CD14-positive monocyte (primary cell): ENCODE data around the gene MADD. TPM values are rescaled to one million over a fixed set of nuclear protein-coding genes. Genes with fewer than 3 reads are reported as not detected.
A peak's percentile ranks its signal among the peaks of the same experiment; 100 is the strongest.

Experiments
- DNase-seq, 3 donors: peaks; one replicate each; pipeline ENCODE4 v3.0.0-alpha.2; 2011 to 2022
- H2AFZ ChIP-seq: 2 replicates; pipeline ENCODE4 v1.6.0; 2012; ENCODE audit warnings: mild to moderate bottlenecking, low read depth, low read length, inconsistent platforms; ENCODE audit not compliant: insufficient read depth, poor library complexity, severe bottlenecking
- H3K27ac ChIP-seq, 2 donors: 1 replicate in 1 of 2; 2 replicates in 1 of 2; pipeline ENCODE4 v1.5.1; 2012 to 2013; ENCODE audit warnings: low read length in 2 of 2, control low read depth in 1 of 2, inconsistent platforms in 1 of 2, low read depth in 1 of 2, mild to moderate bottlenecking in 1 of 2
- H3K27me3 ChIP-seq, 2 donors: one replicate each; pipeline versions ENCODE4 v1.6.0 to v1.6.1; 2011 to 2013; ENCODE audit warnings: low read length in 2 of 2; ENCODE audit not compliant: control insufficient read depth in 2 of 2, insufficient read depth in 2 of 2
- H3K36me3 ChIP-seq, 2 donors: replicated peaks in 1 of 2; 1 replicate in 1 of 2; 2 replicates in 1 of 2; pipeline versions ENCODE4 v1.5.1 to v1.6.1; 2012 to 2013; ENCODE audit warnings: low read length in 2 of 2, control low read depth in 1 of 2, inconsistent platforms in 1 of 2, mild to moderate bottlenecking in 1 of 2; ENCODE audit not compliant: insufficient read depth in 2 of 2, control insufficient read depth in 1 of 2
- H3K4me1 ChIP-seq, 2 donors: 1 replicate in 1 of 2; 2 replicates in 1 of 2; pipeline versions ENCODE4 v1.5.1 to v1.6.1; 2012 to 2013; ENCODE audit warnings: low read length in 2 of 2, control low read depth in 1 of 2, inconsistent platforms in 1 of 2, mild to moderate bottlenecking in 1 of 2, moderate library complexity in 1 of 2; ENCODE audit not compliant: insufficient read depth in 2 of 2, control insufficient read depth in 1 of 2
- H3K4me2 ChIP-seq: replicated peaks from 2 replicates; pipeline ENCODE3; 2012; ENCODE audit warnings: low read length, moderate library complexity, mild to moderate bottlenecking; ENCODE audit not compliant: poor library complexity, severe bottlenecking; ENCODE audit errors: extremely low read depth
- H3K4me3 ChIP-seq, 3 experiments: fragments of 200-600 bp in 1 of 3; sonication (generic) in 1 of 3; replicated peaks in 1 of 3; 1 replicate in 2 of 3; 2 replicates in 1 of 3; pipeline ENCODE4 v1.5.1; 2011 to 2013; ENCODE audit warnings: low read length in 3 of 3, mild to moderate bottlenecking in 3 of 3, control low read depth in 2 of 3, low read depth in 2 of 3, inconsistent platforms in 1 of 3, moderate library complexity in 1 of 3
- H3K79me2 ChIP-seq: 2 replicates; pipeline ENCODE4 v1.6.0; 2012; ENCODE audit warnings: mild to moderate bottlenecking, control low read depth, inconsistent platforms, low read length, moderate library complexity; ENCODE audit not compliant: insufficient read depth
- H3K9ac ChIP-seq: 2 replicates; pipeline ENCODE4 v1.6.0; 2017; ENCODE audit warnings: low read length, mild to moderate bottlenecking; ENCODE audit not compliant: insufficient read depth, poor library complexity, severe bottlenecking
- H3K9me3 ChIP-seq, 2 donors: replicated peaks in 1 of 2; 1 replicate in 1 of 2; 2 replicates in 1 of 2; pipeline versions ENCODE4 v1.5.1 to v1.6.1; 2012 to 2013; ENCODE audit warnings: low read length in 2 of 2, control low read depth in 1 of 2; ENCODE audit not compliant: control insufficient read depth in 1 of 2, insufficient read depth in 1 of 2
- H4K20me1 ChIP-seq: 2 replicates; pipeline ENCODE4 v1.6.0; 2012; ENCODE audit warnings: mild to moderate bottlenecking, low read length, control low read depth, moderate library complexity; ENCODE audit not compliant: insufficient read depth
- H3K27ac Mint-ChIP-seq, 7 donors: one replicate each; pipeline ENCODE4 v1.8.0; 2020; ENCODE audit warnings: mild to moderate bottlenecking in 7 of 7, mixed read lengths in 7 of 7, moderate library complexity in 6 of 7, inconsistent platforms in 2 of 7
- H3K27me3 Mint-ChIP-seq, 3 donors: one replicate each; pipeline ENCODE4 v1.8.0; 2021 to 2022; ENCODE audit warnings: low read depth in 3 of 3, mild to moderate bottlenecking in 3 of 3, mixed read lengths in 3 of 3, moderate library complexity in 3 of 3, inconsistent platforms in 1 of 3
- H3K36me3 Mint-ChIP-seq, 2 donors: one replicate each; pipeline ENCODE4 v1.8.0; 2020; ENCODE audit warnings: mixed read lengths in 2 of 2, inconsistent platforms in 1 of 2, mild to moderate bottlenecking in 1 of 2
- H3K4me1 Mint-ChIP-seq: one replicate; pipeline ENCODE4 v1.8.0; 2020; ENCODE audit warnings: mild to moderate bottlenecking, mixed read lengths
- H3K4me3 Mint-ChIP-seq, 2 donors: one replicate each; pipeline ENCODE4 v1.8.0; 2020; ENCODE audit warnings: mild to moderate bottlenecking in 2 of 2, mixed read lengths in 2 of 2, moderate library complexity in 1 of 2
- H3K9me3 Mint-ChIP-seq, 7 donors: one replicate each; pipeline ENCODE4 v1.8.0; 2020 to 2022; ENCODE audit warnings: mixed read lengths in 7 of 7, mild to moderate bottlenecking in 6 of 7, moderate library complexity in 6 of 7, inconsistent platforms in 2 of 7
- WGBS: methylation state at CpG from one replicate; pipeline ENCODE4 v1.1.5; 2013; ENCODE audit warnings: missing lambda C conversion rate; ENCODE audit not compliant: insufficient coverage; 5-methylcytosine and 5-hydroxymethylcytosine counted together
- intact Hi-C, 2 donors: fragments of 100-400 bp; cut with micrococcal nuclease; formaldehyde crosslinking; loops; one replicate each; pipeline versions ENCODE4 v1.15.0 to v1.15.1; 2023
- polyA plus RNA-seq, 3 donors: library from polyadenylated mRNA; depleted of rRNA in 1 of 3; unstranded in 2 of 3; stranded (reverse) in 1 of 3; fragments of 300-500 nt in 2 of 3; fragments of >200 nt in 1 of 3; fragmentation: Illumina TruSeq in 2 of 3; gene quantifications; 1 replicate in 2 of 3; 2 replicates in 1 of 3; pipeline ENCODE4 v1.2.3, GENCODE V29; 2012 to 2021
- TF ChIP-seq, protein P1 (sequence below): fragments of 200-600 bp; IDR thresholded peaks from one replicate; pipeline ENCODE4 v1.8.0; 2022; ENCODE audit warnings: antibody characterized with exemption, mild to moderate bottlenecking

The MADD gene
- polyA plus RNA-seq, 3 donors = 6.4 to 58.1 (median 12.2) TPM

DNA sequence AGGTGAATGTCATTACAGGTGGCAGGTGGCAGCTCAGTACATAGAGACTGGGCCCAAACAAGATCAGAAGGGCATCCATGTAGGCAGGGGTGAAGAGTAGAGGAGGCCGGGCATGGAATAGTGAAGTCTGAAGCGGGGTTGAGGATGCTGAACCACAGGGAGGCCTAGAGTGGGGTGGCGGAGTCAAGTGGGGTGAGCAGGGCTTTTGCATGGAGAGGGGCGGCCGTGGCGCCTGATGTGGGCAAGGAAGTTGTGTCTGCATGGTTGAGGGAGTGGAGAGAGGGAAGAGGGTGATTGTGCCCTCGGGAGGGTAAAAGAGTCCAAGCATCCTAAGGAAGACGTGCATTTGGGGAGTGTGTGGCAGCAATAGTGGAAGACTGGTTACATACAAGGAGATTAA lies 40.8 kb upstream of the MADD start:
- WGBS = 91% methylated on average over 8 of the region's 8 CpGs
- Mint-ChIP-seq H3K27ac (peak overlapping the region in 1 of 7 donors; percentile 78), H3K36me3 (peaks cover 13 to 39% of the 10 kb centered on the region in 2 donors), H3K4me3 (no peak overlapping the region), H3K9me3 (no peaks in the 10 kb centered on the region), H3K4me1 (peaks cover 23% of the 10 kb centered on the region), H3K27me3 (peaks cover 0 to 2% (median 0%) of the 10 kb centered on the region in 3 donors)
- TF ChIP-seq, protein P1, sequence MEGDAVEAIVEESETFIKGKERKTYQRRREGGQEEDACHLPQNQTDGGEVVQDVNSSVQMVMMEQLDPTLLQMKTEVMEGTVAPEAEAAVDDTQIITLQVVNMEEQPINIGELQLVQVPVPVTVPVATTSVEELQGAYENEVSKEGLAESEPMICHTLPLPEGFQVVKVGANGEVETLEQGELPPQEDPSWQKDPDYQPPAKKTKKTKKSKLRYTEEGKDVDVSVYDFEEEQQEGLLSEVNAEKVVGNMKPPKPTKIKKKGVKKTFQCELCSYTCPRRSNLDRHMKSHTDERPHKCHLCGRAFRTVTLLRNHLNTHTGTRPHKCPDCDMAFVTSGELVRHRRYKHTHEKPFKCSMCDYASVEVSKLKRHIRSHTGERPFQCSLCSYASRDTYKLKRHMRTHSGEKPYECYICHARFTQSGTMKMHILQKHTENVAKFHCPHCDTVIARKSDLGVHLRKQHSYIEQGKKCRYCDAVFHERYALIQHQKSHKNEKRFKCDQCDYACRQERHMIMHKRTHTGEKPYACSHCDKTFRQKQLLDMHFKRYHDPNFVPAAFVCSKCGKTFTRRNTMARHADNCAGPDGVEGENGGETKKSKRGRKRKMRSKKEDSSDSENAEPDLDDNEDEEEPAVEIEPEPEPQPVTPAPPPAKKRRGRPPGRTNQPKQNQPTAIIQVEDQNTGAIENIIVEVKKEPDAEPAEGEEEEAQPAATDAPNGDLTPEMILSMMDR = no peak
- no peak overlapping the region for H2AFZ ChIP-seq
- H3K36me3 ChIP-seq = peaks cover 7 to 23% of the 10 kb centered on the region in 2 donors
- no peaks in the 10 kb centered on the region for H4K20me1 ChIP-seq
- no peak overlapping the region for H3K9ac ChIP-seq
- H3K27ac ChIP-seq = no peak overlapping the region
- no peak for DNase-seq
- H3K9me3 ChIP-seq = no peaks in the 10 kb centered on the region
- intact Hi-C loops = no loop called here
- H3K4me3 ChIP-seq = no peak overlapping the region
- no peak overlapping the region for H3K4me2 ChIP-seq
- no peaks in the 10 kb centered on the region for H3K79me2 ChIP-seq
- no peaks in the 10 kb centered on the region for H3K27me3 ChIP-seq
- H3K4me1 ChIP-seq = peaks cover 20 to 21% of the 10 kb centered on the region in 2 donors

DNA sequence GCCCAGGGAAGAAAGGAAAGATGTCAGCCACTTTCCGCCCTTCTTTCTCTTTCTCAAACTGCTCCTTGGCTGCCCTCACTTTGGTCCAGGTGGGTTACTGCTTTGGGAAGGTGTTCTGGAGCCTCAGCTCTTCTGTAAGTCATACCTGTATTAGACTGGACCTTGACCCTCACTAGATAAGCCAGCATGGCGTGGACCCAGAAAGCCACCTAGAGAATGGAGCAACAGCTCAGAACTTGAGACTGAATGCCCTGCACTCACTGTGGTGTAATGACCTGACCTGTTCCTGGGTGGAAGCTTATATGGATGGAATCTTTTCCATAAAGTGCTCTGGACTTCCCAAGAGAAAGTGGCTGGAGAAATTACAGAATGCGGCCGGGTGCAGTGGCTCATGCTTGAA lies 36.9 kb upstream of the MADD start:
- 100% methylated on average over 1 of the region's 4 CpGs for WGBS
- Histone ChIP-seq H3K4me3 (no peak overlapping the region), H3K4me2 (no peak overlapping the region), H2AFZ (no peak overlapping the region), H3K9ac (no peak overlapping the region), H3K36me3 (peaks cover 14 to 49% of the 10 kb centered on the region in 2 donors), H4K20me1 (no peaks in the 10 kb centered on the region), H3K27ac (no peak overlapping the region), H3K4me1 (no peaks in the 10 kb centered on the region), H3K79me2 (no peaks in the 10 kb centered on the region), H3K27me3 (no peaks in the 10 kb centered on the region), H3K9me3 (no peaks in the 10 kb centered on the region)
- Mint-ChIP-seq H3K27me3 (peaks cover 0 to 2% (median 0%) of the 10 kb centered on the region in 3 donors), H3K4me3 (no peak overlapping the region), H3K36me3 (peaks cover 22 to 44% of the 10 kb centered on the region in 2 donors), H3K4me1 (no peaks in the 10 kb centered on the region), H3K9me3 (no peaks in the 10 kb centered on the region), H3K27ac (peak overlapping the region in 1 of 7 donors; percentile 36)
- intact Hi-C loops = no loop called here
- TF ChIP-seq, protein P1 = no peak
- no peak for DNase-seq
